ENCODE measurements around the gene HHAT.
A peak's percentile ranks its signal among the peaks of the same experiment; 100 is the strongest.

Gene HHAT

DNA sequence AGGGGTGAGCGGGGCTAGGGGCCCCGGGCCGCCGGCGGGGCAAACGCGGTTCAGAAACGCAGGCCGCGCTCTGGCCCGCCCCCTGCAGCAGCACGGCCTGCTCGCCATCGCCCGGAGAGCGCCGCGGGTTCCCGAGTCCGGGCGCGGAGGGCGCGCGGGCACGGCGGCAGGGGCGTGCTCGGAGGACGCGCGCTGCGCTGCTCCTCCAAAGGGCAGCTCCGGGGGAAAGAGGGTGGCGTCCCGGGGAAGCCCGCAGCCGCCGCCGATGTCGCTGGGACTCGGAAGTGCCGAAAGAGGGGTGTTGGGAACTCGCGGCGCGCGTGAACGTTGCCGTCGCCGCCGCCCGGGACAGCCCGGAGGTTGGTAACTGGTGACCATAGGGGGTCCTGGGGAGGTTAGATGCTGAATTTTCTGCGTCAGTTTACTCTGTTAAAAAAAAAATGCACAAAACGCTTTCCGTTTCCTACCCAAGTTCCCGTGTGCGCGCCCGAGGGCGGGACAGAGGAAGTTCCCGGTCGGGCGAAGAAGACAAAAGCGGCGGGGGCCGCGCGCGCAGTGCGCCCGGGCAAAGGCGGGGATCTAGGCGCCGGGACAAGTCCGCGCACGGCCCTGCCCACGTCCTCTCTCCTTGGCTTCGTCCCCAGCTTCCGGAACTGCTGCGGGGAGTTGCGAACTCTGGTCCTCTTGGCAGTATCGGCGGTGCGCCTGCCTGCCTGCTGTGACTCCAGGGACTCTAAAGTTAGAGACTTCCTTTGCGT, at the start of gene HHAT:
TSS of gene HHAT (plus strand) at position 157 of the 758 bp plus-strand sequence. CDS start 20,074 bp downstream, outside the sequence.
- peak within 1 kb of the TSS; percentile 67 for H3K4me3 ChIP-seq (replicated peaks; ENCODE audit: low read depth, low read length)
- DNase-seq (ENCODE audit: extremely low read depth, low read depth) = no peak

DNA sequence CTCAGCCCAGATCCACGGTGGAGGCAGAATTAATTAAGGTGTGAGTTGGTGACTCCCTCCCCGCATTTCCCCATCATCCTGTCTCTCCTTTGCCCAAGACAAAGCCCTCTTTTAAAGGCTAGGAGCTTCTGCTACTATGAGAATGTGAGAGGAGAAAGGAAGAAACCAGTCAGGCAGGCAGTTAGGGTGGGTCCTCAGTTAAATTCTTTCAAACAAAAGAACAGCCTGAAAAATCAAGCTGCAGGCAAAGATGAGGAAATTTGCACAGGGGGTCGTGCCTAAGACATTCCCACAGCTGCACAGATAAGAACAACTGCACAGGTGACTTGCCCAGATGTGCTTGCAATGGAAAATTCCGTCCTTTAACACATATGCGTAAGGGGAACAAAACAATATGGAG, 48.5 kb upstream of the HHAT start:
- TF ChIP-seq, protein P1, sequence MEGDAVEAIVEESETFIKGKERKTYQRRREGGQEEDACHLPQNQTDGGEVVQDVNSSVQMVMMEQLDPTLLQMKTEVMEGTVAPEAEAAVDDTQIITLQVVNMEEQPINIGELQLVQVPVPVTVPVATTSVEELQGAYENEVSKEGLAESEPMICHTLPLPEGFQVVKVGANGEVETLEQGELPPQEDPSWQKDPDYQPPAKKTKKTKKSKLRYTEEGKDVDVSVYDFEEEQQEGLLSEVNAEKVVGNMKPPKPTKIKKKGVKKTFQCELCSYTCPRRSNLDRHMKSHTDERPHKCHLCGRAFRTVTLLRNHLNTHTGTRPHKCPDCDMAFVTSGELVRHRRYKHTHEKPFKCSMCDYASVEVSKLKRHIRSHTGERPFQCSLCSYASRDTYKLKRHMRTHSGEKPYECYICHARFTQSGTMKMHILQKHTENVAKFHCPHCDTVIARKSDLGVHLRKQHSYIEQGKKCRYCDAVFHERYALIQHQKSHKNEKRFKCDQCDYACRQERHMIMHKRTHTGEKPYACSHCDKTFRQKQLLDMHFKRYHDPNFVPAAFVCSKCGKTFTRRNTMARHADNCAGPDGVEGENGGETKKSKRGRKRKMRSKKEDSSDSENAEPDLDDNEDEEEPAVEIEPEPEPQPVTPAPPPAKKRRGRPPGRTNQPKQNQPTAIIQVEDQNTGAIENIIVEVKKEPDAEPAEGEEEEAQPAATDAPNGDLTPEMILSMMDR (IDR thresholded peaks at IDR 0.05; ENCODE audit: low read depth, low read length, missing control alignments) = no peak
- DNase-seq (ENCODE audit: extremely low read depth, low read depth) = no peak
- no peak overlapping the region for H3K4me3 ChIP-seq (replicated peaks; ENCODE audit: low read depth, low read length)

More for the DNA sequence above, at the start of gene HHAT:
- TF ChIP-seq, protein P1 (IDR thresholded peaks at IDR 0.05; ENCODE audit: low read depth, low read length, missing control alignments) = no peak

DNA sequence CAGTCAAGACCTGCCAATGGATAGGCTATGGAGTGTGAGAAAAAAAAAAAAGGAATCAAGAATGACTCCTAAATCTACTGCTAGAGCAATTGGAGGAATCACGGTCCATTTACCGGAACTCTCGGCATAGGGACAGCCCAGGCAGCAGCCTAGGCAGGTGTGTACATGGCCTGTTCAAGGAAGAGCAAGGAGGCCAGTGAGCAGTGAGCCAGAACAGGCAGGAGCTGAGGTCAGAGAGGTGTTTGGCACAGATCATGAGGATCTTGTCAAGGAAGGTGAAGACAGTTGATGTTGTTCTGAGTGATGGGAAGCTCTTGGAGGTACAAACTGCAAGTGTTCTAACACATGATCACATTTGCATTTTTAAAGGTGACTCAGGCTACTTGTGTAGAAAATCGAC, 40.6 kb upstream of the HHAT start:
- no peak for DNase-seq (ENCODE audit: extremely low read depth, low read depth)
- TF ChIP-seq, protein P1 (IDR thresholded peaks at IDR 0.05; ENCODE audit: low read depth, low read length, missing control alignments) = no peak
- H3K4me3 ChIP-seq (replicated peaks; ENCODE audit: low read depth, low read length) = no peak overlapping the region

DNA sequence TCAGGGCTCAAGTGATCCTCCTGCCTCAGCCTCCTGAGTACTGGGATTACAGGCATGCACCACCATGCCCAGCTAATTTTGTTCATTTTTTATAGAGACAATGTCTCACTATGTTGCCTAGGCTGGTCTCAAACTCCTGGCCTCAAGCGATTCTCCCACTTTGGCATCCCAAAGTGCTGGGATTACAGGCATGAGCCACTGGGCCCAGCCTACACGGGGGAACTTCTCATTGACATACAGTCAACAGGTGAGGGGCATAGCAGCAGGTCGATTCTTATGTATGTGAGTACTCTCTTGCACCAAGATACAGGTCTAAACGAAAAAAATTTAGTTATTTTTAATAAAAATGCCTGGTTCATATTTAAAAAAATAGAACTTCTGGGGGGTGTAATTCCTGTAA, 39.5 kb upstream of the HHAT start:
- TF ChIP-seq, protein P1 (IDR thresholded peaks at IDR 0.05; ENCODE audit: low read depth, low read length, missing control alignments) = no peak
- no peak for DNase-seq (ENCODE audit: extremely low read depth, low read depth)

DNA sequence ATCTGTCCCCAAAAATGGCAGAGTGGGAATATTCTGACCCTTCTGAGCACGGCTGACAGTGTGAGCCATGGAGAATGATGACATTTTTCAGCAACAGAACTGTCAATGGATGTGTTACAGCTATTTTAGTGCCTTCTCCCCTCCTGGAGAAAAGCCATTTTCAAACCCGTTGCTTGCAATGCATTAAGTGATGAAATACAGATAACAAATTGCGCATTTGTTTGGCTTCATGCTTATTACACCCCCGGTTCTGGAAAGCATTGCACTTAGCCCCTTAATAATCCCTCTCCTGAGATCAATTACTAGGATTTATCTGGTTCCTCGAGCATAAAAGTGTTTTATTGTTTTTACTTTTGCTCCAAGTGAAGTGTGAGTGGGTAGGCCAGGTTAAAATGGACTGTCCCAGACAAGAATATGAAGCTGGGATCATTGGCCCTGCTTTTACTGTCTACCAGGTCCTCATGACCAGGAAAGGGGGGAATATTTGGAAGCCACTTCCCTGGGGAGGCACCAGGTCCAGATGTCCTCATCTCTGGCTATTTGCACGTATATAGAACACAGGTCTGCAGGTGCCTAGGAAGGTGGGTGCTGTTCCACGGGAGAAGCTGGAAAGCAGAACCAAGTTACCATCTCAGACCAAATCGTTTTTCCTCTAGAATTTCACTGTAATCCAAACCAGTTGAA, 37.5 kb upstream of the HHAT start:
- DNase-seq (ENCODE audit: extremely low read depth, low read depth) = no peak
- TF ChIP-seq, protein P1 (IDR thresholded peaks at IDR 0.05; ENCODE audit: low read depth, low read length, missing control alignments) = no peak
- no peak overlapping the region for H3K4me3 ChIP-seq (replicated peaks; ENCODE audit: low read depth, low read length)

More for the DNA sequence above, 39.5 kb upstream of the HHAT start:
- H3K4me3 ChIP-seq (replicated peaks; ENCODE audit: low read depth, low read length) = no peak overlapping the region

DNA sequence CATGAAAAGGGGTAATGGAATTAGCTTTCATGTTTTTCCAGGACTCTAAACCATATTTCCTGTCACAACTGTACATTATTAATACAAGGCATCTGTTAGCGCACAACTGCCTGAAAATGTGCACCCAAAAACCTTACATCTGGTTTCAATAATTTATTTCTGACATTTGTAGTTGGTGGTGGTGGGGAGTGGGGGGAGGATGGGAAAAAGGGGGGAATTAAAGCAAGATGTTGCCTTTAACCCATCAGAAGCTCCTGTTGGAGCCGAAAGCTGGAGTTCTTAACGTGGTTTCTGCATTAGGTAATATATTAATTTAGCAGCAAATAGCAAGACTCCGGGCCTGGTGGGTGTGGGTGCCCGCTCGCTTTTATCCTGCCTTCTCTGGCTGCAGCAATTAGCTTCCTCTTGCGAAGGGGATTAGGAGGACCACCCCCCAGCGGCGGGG, 36.9 kb upstream of the HHAT start:
- TF ChIP-seq, protein P1 (IDR thresholded peaks at IDR 0.05; ENCODE audit: low read depth, low read length, missing control alignments) = no peak
- peak; percentile 98 for DNase-seq (ENCODE audit: extremely low read depth, low read depth)

More for the DNA sequence above, 36.9 kb upstream of the HHAT start:
- H3K4me3 ChIP-seq (replicated peaks; ENCODE audit: low read depth, low read length) = peak overlapping the region; percentile 43

All from HFF-Myc (cell line).